GM12874 (cell line): ENCODE results near the gene CCDC33.

Experiments used
- TF ChIP-seq, protein P1 (sequence below): IDR thresholded peaks from 2 replicates; pipeline ENCODE4 v1.5.1; 2011; ENCODE audit warnings: low read depth, mild to moderate bottlenecking, control low read depth, low read length, moderate library complexity; ENCODE audit not compliant: insufficient read depth

Gene CCDC33

DNA sequence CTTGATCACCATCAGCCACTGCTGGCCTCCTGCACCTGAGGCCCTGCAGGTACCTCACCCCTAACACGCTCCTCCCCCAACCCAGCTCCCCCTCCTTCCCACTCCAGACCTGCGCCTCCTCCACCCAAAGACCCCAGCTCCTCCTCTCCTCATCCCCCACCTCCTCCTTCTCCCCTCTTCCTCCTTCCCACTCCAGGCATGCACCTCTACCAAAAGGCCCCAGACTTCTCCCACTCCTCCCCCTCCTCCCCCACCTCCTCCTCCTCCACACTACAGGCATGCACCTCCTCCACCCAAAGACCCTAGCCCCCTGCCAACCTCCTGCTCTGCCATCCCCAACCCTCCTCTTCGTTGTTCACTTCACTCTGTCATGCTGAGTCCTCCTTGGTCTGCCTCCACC lies 88.6 kb downstream of the CCDC33 start:
- TF ChIP-seq, protein P1, sequence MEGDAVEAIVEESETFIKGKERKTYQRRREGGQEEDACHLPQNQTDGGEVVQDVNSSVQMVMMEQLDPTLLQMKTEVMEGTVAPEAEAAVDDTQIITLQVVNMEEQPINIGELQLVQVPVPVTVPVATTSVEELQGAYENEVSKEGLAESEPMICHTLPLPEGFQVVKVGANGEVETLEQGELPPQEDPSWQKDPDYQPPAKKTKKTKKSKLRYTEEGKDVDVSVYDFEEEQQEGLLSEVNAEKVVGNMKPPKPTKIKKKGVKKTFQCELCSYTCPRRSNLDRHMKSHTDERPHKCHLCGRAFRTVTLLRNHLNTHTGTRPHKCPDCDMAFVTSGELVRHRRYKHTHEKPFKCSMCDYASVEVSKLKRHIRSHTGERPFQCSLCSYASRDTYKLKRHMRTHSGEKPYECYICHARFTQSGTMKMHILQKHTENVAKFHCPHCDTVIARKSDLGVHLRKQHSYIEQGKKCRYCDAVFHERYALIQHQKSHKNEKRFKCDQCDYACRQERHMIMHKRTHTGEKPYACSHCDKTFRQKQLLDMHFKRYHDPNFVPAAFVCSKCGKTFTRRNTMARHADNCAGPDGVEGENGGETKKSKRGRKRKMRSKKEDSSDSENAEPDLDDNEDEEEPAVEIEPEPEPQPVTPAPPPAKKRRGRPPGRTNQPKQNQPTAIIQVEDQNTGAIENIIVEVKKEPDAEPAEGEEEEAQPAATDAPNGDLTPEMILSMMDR, result no peak

DNA sequence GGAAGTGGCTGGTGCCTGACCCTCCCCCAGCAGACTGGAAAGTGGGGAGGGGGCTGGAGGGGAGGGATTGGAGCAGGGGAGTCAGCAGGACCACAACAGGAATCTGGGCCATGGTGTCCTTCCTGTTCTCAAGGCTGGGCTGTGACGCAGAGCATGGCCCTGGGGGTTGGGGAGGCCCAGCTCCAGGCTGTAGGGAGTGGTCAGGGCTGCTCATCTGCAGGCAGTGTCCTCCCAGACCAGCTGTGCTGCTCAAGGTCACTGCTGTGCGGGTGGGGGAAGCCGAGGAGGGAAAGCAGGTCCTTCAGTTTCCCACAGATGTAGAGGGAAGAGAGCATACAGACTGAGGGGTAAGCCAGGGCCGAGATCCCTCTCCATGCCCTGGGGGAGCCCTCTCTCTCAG lies 90.6 kb downstream of the CCDC33 start:
- TF ChIP-seq, protein P1, result no peak

DNA sequence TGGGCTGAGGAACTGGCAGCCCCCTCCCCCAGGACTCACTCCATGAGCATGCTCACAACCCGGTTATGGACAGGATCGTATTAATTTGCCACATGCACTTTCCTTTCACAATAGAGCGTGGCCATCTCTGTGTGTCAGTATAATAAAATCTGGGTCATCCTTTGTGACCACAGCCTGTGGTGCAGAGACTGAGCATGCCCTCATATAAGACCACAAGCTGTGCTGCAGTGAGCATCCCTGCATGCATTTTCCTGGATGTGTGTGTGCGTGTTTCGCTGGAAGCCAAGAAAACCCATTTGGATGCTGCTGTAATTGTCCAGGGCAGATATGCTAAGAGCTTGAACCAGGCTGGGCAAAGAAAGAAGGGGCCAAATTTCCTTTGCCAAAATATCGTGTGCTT lies 91.6 kb downstream of the CCDC33 start:
- TF ChIP-seq, protein P1, result no peak

DNA sequence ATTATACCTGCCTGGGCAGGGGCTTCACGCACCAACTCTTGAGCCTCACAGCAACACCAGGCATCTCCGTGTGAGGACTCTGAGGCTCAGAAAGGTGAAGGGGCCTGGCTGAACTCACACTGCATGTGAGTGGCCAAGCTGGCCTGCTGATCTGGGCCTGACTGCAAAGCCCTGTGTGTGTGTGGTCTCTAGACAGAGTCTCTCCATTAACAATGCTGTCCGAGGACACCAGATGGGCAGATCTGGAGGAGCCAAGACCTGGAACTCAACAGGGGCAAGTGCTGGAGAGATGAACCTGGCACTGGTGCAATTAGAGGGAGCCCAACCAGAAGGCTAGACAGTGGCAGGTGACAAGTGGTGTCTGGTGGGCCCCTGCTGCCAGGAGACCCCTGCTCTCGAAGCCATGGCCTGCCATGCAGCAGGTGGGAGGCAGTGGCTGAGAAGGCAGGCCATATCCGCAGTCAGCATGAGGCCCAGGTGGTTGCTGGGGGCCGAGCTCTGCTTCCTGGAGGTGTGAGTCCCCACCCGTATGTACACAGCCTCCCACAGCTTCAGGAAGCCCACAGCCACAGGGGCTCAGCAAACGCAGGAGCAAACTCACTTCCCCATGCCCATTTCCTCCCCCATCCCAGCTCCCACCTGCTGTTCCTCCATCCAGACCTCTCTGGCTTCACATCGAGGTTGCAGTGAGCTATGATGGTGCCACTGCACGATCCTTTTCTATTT lies 92.4 kb downstream of the CCDC33 start:
- TF ChIP-seq, protein P1, result no peak

DNA sequence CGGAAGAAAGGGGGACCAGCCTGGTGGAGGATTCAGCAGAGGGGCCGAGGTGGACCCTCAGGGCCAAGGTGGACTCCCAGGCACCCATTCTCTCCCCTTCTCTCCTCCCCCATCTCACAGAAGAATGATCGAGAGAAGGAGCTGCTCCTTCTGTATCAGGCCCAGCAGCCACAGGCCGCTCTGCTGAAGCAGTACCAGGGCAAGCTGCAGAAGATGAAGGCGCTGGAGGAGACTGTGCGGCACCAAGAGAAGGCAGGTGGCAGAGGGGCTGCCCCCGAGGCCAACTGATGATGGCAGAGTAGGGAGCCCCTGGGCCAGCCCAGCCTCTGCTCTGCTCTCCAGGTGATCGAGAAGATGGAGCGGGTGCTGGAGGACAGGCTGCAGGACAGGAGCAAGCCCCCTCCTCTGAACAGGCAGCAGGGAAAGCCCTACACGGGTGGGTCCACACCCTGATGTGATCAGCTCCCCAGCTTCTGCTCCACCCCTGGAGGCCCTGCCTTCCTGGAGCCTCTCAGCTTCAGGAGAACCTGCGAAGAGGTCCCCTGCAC lies 94.8 kb downstream of the CCDC33 start:
- TF ChIP-seq, protein P1, result no peak

DNA sequence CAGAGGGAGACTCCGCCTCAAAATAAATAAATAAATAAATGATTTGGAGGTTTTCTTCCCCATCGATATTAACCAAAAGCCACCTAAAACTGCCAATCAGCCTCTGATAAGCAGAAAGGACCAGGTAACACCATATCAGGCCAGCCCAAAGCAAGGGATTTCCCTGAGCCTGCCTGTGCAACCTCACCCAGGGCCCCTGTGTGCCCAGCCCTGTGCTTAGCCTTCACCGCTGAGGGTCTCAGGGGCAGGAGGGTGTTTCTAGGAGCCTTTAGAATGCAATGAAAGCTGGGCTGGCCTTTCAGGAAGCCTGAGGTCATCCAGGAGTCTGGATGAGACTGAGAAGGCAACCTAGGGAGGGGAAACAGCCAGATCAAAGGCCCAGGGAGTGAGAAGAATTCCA lies 95.9 kb downstream of the CCDC33 start:
- TF ChIP-seq, protein P1, result no peak

DNA sequence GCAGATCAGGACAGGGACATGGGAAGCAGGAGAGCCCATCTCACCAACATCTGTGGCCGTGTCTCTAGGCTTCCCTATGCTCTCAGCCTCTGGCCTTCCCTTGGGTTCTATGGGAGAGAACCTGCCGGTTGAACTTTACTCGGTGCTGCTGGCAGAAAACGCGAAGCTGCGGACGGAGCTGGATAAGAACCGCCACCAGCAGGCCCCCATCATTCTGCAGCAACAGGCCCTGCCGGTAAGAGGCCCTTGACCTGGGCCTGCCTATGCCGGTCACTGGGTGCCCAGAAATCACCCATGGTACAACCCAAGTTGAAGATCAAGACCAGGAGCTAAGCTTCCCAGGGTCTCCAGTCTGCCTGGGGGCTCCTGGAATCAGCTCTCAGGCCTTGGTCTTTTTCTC lies 96.5 kb downstream of the CCDC33 start:
- TF ChIP-seq, protein P1, result no peak
